NCI-H226 (cell line): ENCODE data around the gene PGM1.

Experiments used
- DNase-seq: peaks from one replicate; pipeline ENCODE4 v3.0.0-alpha.2; 2015

Gene PGM1

GRCh38 chr1:63705078-63705477 lies 111.9 kb downstream of the PGM1 start:
- no peak for DNase-seq

- DNase-seq, result no peak
Observed at GRCh38 chr1:63709267-63709828, 116.1 kb downstream of the PGM1 start.
